ENCODE results near the gene FEZ2.

Gene FEZ2

GRCh38 chr2:36597532-36598377 is at the start of gene FEZ2:
FEZ2 (minus strand) TSS chr2:36598168; CDS start chr2:36598142, 26 bp downstream.
- no peak for TF ChIP-seq CTCF (IDR thresholded peaks at IDR 0.05)
- TF ChIP-seq ZFX (IDR thresholded peaks at IDR 0.05; ENCODE audit: borderline replicate concordance) = no peak
- H3K27ac ChIP-seq = peak within 1 kb of the TSS; percentile 81

- TF ChIP-seq ZFX (IDR thresholded peaks at IDR 0.05; ENCODE audit: borderline replicate concordance) (no peak), CTCF (IDR thresholded peaks at IDR 0.05) (no peak)
- no peak overlapping the region for H3K27ac ChIP-seq
Observed at GRCh38 chr2:36634981-36635597, 37.1 kb upstream of the FEZ2 start.

GRCh38 chr2:36633470-36634092 is 35.6 kb upstream of the FEZ2 start:
- H3K27ac ChIP-seq = no peak overlapping the region
- TF ChIP-seq CTCF (IDR thresholded peaks at IDR 0.05) (no peak), ZFX (IDR thresholded peaks at IDR 0.05; ENCODE audit: borderline replicate concordance) (no peak)

- H3K27ac ChIP-seq = no peak overlapping the region
- TF ChIP-seq ZFX (IDR thresholded peaks at IDR 0.05; ENCODE audit: borderline replicate concordance) = no peak
- no peak for TF ChIP-seq CTCF (IDR thresholded peaks at IDR 0.05)
Observed at GRCh38 chr2:36626756-36627155, 28.8 kb upstream of the FEZ2 start.

- TF ChIP-seq CTCF (IDR thresholded peaks at IDR 0.05) = no peak
- no peak for TF ChIP-seq ZFX (IDR thresholded peaks at IDR 0.05; ENCODE audit: borderline replicate concordance)
- no peak overlapping the region for H3K27ac ChIP-seq
Observed at GRCh38 chr2:36626071-36626470, 28.1 kb upstream of the FEZ2 start.

GRCh38 chr2:36625304-36625703 is 27.3 kb upstream of the FEZ2 start:
- TF ChIP-seq CTCF (IDR thresholded peaks at IDR 0.05) (no peak), ZFX (IDR thresholded peaks at IDR 0.05; ENCODE audit: borderline replicate concordance) (no peak)
- H3K27ac ChIP-seq = no peak overlapping the region

GRCh38 chr2:36620321-36620720 is 22.4 kb upstream of the FEZ2 start:
- no peak for TF ChIP-seq ZFX (IDR thresholded peaks at IDR 0.05; ENCODE audit: borderline replicate concordance)
- TF ChIP-seq CTCF (IDR thresholded peaks at IDR 0.05) = no peak

More at GRCh38 chr2:36620321-36620720, 22.4 kb upstream of the FEZ2 start:
- no peak overlapping the region for H3K27ac ChIP-seq

Measured in 22Rv1 (cell line).